Inflammatory macrophage (primary cell): ENCODE data around the gene GPATCH11.
A peak's percentile ranks its signal among the peaks of the same experiment; 100 is the strongest.

Source experiments
- DNase-seq, 2 donors: peaks; one replicate each; pipeline ENCODE4 v3.0.0-alpha.2; 2020 to 2022
- total RNA-seq, 18 experiments: gene quantifications; one replicate each; lab custom pipeline; 2026; ENCODE audit warnings: mixed read lengths in 6 of 18, inconsistent platforms in 2 of 18; lab: John Stamatoyannopoulos, UW

GPATCH11 gene
- total RNA-seq, result 2.1 to 39.0 (median 24.2) reads per million in 18 experiments

- peak; percentile 94 to 98 for DNase-seq
Measured at GRCh38 chr2:37083873-37084794, at the start of gene GPATCH11, which contains the start of gene HEATR5B. GPATCH11 (plus strand) TSS chr2:37084518; CDS start chr2:37088382, 3,864 bp downstream. HEATR5B (minus strand) TSS chr2:37084372; CDS start chr2:37083414, 958 bp downstream.

DNA sequence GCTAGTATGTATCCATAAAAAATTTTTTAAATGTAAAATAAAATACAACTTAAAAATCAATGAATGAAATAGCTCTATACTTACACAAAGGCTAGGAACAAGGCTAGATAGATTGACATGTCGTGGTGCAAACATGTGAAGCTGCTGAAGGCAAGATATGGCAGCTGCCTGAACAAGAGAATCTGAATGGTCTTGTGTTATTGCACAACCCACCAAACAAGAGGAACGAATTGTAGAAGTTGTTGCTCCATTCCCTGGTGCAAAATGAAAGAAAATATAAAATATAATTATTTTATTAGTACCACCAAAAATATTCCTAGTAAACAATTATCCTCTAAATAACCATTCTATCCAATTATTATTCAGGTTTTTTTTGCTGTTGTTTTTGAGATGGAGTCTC, 46.5 kb upstream of the GPATCH11 start:
- no peak for DNase-seq

- no peak for DNase-seq
Measured at GRCh38 chr2:37039580-37039979, 44.7 kb upstream of the GPATCH11 start.

- DNase-seq, result peak in 1 of 2 donors; percentile 5
Measured at GRCh38 chr2:37052600-37053332, 31.6 kb upstream of the GPATCH11 start.

DNA sequence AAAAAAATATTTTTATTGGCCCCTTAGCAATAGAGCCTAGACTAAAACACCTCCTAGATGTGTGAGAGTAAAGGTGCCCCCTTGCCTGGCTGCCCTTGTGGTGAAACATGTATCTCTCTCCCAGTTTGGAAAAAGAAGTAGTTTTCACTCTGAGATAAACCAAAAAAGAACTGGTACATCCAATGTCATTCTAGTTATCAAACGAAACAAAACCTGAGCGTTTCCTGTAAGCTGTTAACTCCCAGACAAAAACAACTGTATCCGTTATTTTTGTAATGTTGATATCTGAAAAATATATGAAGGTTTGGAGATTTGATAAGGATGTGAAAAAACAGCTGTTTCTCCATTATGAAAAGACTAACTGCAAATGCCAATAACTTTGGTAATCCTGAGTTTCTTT, 24.5 kb upstream of the GPATCH11 start:
- DNase-seq, result no peak

DNA sequence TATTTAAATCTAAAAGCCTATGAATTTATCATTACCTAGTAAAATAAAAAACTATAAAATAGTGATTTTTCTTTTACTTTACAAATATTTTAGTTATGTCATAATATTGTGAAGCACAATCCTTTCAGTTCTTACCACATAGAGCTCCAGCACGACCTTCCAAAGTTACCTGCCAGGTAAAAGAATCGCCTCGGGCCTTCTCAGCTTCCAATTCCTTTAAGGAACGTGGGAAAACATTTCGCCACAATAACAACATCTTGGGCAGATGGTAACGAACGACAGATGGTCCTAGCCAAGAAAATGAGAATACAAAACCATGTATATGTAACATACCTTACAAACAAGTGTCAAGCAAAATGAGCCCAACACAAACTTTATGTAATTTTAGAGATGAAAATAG, 23.9 kb upstream of the GPATCH11 start:
- no peak for DNase-seq

DNA sequence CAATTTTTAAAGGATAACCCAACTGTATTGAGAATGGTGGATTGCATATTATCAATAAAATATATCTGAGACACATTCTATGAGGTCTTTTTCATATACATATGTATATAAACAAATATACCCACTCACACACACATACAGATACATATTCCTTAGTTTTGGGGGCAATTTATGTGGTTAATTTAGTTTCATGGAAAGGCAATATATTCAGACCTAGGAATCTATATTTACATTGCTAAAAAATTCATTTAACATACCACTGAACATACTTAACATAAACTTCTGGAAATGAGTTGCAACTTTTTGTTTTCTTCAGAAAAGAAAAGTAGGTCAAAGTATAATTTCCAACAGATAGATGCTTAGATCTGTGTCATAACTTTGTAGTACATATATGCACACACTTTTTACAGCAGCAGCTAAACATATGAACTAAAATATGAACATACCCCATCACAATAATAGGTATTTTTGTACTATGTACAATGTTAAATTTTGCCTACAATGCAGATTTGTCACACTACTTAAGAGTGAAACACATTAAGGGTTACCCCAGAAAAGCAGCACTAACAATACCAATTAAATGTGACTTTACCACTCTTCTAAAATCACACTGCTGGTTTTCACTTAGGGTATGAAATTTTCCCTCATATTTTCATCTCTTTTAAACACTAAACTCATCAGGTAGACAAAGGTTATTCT, 23.2 kb upstream of the GPATCH11 start:
- no peak for DNase-seq

DNA sequence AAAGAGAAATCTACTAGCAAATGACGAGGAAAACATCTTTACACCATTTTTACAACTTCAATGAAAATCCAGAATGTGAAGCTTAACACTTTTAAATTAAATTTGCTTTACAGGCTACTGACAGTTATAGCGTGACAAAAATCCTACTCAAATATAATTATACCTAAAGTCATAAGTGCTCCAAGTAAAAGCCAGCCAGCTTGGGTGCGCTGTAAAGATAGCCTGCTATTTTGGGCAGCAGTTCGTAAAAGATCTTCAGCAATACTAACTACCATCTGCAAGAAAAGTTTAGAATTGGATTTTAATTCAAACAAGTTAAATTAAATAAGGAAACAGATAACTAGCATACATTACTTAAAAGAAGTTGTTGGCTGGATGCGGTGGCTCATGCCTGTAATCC, 22.5 kb upstream of the GPATCH11 start:
- DNase-seq, result no peak

DNA sequence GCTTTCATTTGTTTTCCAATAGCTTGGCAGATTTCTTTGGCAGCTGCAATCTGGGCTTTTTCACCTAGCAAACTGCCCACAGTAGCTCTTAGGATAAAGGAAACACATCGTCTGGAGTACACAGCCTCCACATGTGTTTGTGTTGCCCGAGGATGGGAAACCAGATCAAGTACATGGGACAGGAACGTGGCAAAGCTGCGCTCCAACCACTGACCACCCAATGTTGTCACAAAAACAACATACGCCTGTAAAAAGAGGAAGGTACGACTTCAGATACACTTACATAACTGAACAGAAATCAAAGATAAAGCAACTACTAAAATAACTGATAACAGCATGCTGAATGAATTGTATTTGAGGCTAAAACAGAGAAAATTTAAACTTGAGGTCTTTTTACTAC, 15.6 kb upstream of the GPATCH11 start:
- DNase-seq, result no peak

- no peak for DNase-seq
Measured at GRCh38 chr2:37070931-37071330, 13.4 kb upstream of the GPATCH11 start.

- DNase-seq, result peak; percentile 21 to 70
Measured at GRCh38 chr2:37080266-37080665, 4.1 kb upstream of the GPATCH11 start.

DNA sequence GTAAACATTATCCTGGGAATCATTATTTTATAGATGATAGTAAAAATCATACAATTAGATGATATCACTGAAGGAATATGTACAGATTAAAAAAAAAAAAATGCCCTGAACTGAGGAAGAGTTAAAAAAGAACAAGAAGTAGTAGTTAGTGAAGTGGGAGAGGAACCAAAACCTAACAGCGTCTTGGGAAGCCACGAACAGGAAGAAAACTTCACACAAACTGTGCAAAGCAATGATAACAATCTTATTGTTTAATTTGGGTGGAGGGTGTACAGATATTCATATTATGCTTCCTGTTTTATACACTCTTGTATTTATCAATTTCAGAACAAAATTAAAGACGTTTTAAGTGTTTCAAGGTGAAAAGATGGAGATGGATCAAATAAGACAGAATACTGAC, 3.6 kb upstream of the GPATCH11 start:
- no peak for DNase-seq

DNA sequence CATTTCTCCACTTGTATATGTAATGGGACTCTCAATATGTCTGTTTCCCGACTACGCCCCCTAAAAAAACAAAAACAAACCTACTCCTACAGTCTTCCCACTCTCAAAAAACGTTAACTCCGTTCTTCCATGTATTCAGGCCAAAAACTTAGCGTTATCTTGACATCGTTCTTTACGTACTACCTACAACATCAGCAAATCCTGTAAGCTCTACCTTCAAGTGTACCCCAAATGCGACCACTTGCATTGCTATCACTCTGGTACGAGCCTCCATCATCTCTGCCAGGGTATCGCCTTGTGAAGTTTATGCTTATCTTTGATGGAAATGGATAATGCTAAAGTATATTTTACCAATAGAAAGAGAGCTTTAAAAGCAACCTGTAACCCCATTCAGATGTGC, 479 bp downstream of the GPATCH11 start:
- DNase-seq, result no peak

DNA sequence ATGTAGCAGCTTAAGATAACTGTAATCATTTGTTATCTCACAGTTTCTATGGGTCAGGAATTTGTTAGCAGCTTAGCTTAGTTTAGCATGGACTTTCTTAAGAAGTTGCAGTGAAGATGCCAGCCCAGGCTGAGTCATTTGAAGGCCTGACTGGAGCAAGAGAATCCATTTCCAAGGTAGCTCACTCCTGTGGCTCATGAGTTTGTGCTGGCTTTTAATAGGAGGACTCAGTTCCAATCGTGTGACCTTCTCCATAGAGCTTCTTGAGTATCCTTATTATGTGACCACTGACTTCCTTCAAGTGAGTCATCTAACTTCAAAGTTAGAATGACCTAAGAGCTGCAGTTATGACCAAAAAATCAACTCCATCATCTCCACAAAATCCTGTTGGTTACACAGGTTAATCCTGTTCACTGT, 1.4 kb downstream of the GPATCH11 start:
- peak; percentile 21 to 23 for DNase-seq

DNA sequence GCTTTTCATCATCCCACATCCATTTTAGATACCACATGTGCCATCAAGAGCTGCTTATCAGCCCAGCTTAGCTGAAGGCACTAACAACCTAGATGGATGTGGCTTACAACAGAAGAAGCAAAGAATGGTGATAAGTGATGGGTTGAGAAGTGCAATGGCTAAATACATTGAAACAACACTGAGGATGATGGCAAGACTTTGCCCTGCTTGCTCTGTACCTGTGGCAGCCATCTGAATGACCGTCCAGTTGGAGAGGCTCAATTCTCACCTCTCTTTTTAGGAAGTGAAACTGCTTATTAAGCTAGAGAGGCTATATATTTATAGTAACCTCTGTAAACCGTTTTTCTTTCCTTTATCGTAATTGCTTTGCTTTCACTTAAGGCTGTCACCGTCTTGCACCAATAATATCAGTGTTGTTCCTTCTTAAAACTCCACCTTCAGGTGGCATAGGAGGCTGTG, 5.7 kb downstream of the GPATCH11 start:
- no peak for DNase-seq

DNA sequence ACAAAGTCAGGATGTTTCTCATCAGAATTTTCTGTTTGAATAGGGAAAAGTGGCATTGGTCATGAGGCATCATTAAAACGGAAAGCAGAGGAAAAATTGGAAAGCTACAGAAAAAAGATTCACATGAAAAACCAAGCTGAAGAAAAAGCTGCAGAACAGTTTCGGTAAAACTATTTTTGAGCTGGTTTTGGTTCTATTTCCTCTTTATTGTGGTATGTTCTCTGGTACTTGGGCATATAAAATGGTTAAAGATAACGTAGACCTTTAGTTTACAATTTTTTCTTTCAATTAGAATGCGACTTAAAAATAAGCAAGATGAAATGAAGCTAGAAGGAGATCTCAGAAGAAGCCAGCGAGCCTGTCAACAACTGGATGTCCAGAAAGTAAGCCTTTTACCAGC, 7.6 kb downstream of the GPATCH11 start:
- DNase-seq, result no peak

DNA sequence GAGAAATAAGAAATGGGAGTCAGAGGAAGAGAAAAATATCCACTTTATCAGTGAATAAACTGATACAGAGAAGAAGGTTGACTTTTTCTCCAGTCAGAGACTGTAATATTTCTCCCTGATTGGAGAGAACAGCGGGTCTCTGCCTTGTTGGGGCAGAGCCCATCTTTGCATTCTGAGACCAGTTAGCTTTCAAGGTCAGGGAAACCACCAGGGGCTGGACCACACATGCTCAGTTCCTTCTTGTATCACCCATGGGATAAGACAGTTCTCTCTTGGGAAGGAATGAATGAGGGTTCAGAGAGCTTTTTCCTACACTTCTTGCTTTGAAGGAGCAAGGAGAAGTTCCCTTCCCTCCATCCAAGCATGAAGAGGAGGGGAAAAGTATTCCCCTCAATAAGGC, 12.2 kb downstream of the GPATCH11 start:
- DNase-seq, result no peak

DNA sequence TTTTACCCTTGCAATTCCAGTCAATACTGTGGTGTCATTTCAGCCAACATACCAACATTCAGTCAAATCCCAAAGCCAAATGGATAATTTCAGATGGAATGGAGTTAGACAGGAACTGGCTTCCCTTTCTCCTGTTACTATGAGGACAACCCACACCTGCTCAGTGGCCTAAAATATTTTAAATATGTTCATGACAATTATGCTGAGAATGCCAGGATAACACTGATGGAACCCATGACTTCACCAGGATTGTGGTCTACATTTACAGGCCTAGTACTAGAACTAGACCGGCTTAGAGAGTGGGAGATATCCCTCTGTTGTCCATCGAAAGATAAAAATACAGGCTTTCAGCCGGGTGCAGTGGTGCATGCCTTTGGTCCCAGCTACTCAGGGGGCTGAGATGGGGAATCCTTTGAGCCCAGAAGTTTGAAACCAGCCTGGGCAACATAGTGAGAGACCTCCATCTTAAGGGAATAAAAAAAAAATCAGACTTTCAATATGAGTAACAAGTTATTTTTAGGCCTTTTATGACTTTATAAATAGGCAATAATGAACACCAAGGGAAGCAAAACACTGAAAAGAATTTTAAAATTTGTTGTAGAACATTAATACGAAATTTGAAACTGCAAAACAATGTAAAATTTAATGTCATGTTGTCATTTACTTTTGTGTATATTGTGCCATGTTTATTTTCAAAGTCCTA, 14.2 kb downstream of the GPATCH11 start:
- no peak for DNase-seq

- no peak for DNase-seq
Measured at GRCh38 chr2:37100054-37100453, 15.7 kb downstream of the GPATCH11 start.

DNA sequence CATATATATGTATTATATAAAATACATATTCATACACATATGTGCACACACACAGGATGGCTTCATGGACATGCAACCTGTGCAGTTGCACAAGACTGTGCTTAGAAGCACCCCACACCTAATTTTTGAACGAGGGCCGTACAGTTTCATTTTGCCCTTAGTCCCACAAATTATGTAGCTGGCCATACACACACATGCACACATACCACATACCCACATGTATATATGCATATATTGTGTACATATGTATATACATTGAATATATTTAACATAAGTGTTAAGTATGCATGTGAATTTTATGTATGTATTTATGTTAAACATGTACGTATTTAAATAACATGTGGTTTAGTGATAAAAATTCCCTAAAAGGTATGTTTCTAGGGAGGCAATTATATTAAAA, 18.3 kb downstream of the GPATCH11 start:
- DNase-seq, result no peak

- DNase-seq, result no peak
Measured at GRCh38 chr2:37104178-37104577, 19.9 kb downstream of the GPATCH11 start.

DNA sequence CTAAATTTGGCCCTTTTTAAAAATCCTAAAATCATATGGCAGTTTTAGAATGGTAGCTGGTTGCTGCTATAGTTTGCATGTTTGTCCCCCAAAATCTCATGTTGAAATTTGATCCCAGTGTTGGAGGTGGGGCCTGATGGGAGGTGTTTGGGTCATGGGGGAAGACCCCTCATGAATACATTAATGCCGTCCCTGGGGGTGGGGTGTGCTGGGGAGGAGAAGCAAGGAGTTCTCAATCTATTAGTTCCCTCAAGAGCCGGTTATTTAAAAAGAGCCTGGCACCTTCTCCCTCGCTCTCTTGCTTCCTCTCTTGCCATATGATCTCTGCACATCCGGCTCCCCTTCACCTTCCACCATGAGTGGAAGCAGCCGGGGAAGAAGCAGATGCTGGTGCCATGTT, 20.8 kb downstream of the GPATCH11 start:
- no peak for DNase-seq
